HCT116 (cell line): ENCODE data around the gene ZBTB1. TPM values are rescaled to one million over a fixed set of nuclear protein-coding genes. Genes with fewer than 3 reads are reported as not detected.

ENCODE experiments used
- ATAC-seq: fragments of 200-7000 bp; cut with Tn5 transposase; 2 replicates; pipeline ENCODE4 v1.9.1; 2020; ENCODE audit warnings: mild to moderate bottlenecking, moderate library complexity
- BruUV-seq: library from RNA; stranded (reverse); fragments of 400-500 nt; replicated peaks from 2 replicates; lab custom pipeline; 2021; lab: Mats Ljungman, UMichigan
- CTCF ChIA-PET: fragments of 300-600 bp; sonication (Branson Sonifier 250); formaldehyde crosslinking; loops from one replicate; lab custom pipeline; 2021; ENCODE audit warnings: antibody characterized with exemption; lab: Charles Lee
- POLR2A ChIA-PET: fragments of 300-600, 350-600 bp; sonication (Branson Sonifier 250); formaldehyde crosslinking; loops from one replicate; lab custom pipeline; 2021; ENCODE audit warnings: antibody characterized with exemption; lab: Charles Lee
- RAD21 ChIA-PET, 2 experiments: fragments of 300-600 bp; sonication (Branson Sonifier 250); formaldehyde crosslinking; loops; one replicate each; lab custom pipeline; 2023; ENCODE audit warnings: low total read pairs in 2 of 2; ENCODE audit not compliant: uncharacterized antibody in 2 of 2, unreplicated experiment in 2 of 2, low non-redundant PET in 1 of 2; lab: Charles Lee
- DNase-seq: peaks from one replicate; pipeline ENCODE4 v3.0.0-alpha.2; 2010; ENCODE audit warnings: low read depth, low spot score
- H2AFZ ChIP-seq: fragments of 200-600 bp; shearing (Covaris generic), sonication (generic); 2 replicates; pipeline ENCODE4 v1.6.1; 2017; ENCODE audit warnings: low read depth, mixed run types, mixed read lengths, antibody characterized with exemption, low read length; ENCODE audit not compliant: poor library complexity, severe bottlenecking
- H3K27ac ChIP-seq: 2 replicates; pipeline ENCODE4 v1.5.1; 2012; ENCODE audit warnings: low read depth, low read length
- H3K27me3 ChIP-seq: fragments of 200-600 bp; sonication (generic); 2 replicates; pipeline ENCODE4 v1.6.1; 2016; ENCODE audit warnings: mixed run types, low read length, mixed read lengths; ENCODE audit not compliant: insufficient read depth
- H3K36me3 ChIP-seq, 2 experiments: fragments of 200-500 bp in 1 of 2; fragments of 200-600 bp in 1 of 2; sonication (Bioruptor generic) in 1 of 2; sonication (generic) in 1 of 2; 2 replicates each; pipeline versions ENCODE4 v1.5.1 to v1.6.1; 2014 to 2016; ENCODE audit warnings: low read length in 2 of 2, inconsistent platforms in 1 of 2, mixed read lengths in 1 of 2, mixed run types in 1 of 2; ENCODE audit not compliant: insufficient read depth in 2 of 2, control insufficient read depth in 1 of 2
- H3K4me1 ChIP-seq, 2 experiments: fragments of 200-600 bp in 1 of 2; sonication (generic) in 1 of 2; 2 replicates each; pipeline versions ENCODE4 v1.5.1 to v1.6.1; 2012 to 2017; ENCODE audit warnings: low read length in 2 of 2, inconsistent platforms in 1 of 2, mild to moderate bottlenecking in 1 of 2, mixed read lengths in 1 of 2, mixed run types in 1 of 2, moderate library complexity in 1 of 2; ENCODE audit not compliant: insufficient read depth in 2 of 2, control insufficient read depth in 1 of 2
- H3K4me2 ChIP-seq: fragments of 200-600 bp; sonication (generic); 2 replicates; pipeline ENCODE4 v1.6.1; 2017; ENCODE audit warnings: mixed run types, low read length, mixed read lengths
- H3K4me3 ChIP-seq, 2 experiments: fragments of 200-600 bp in 1 of 2; sonication (generic) in 1 of 2; replicated peaks in 1 of 2; 2 replicates each; pipeline ENCODE4 v1.5.1; 2011 to 2016; ENCODE audit warnings: low read length in 2 of 2, control low read depth in 1 of 2, low read depth in 1 of 2, mild to moderate bottlenecking in 1 of 2, mixed read lengths in 1 of 2, mixed run types in 1 of 2
- H3K79me2 ChIP-seq: fragments of 200-600 bp; sonication (generic); 2 replicates; pipeline ENCODE4 v1.6.1; 2017; ENCODE audit warnings: mild to moderate bottlenecking, mixed run types, low read length, moderate library complexity, mixed read lengths; ENCODE audit not compliant: insufficient read depth
- H3K9ac ChIP-seq: fragments of 200-600 bp; sonication (generic); 2 replicates; pipeline ENCODE4 v1.6.1; 2016; ENCODE audit warnings: low read length, mixed read lengths
- H3K9me2 ChIP-seq: fragments of 200-600 bp; sonication (generic), shearing (Covaris generic); 2 replicates; pipeline ENCODE4 v1.6.1; 2017; ENCODE audit warnings: mixed run types, mild to moderate bottlenecking, moderate library complexity; ENCODE audit not compliant: insufficient read depth
- H3K9me3 ChIP-seq, 2 experiments: fragments of 200-500 bp in 1 of 2; fragments of 200-600 bp in 1 of 2; sonication (Bioruptor generic) in 1 of 2; sonication (generic) in 1 of 2; 2 replicates each; pipeline ENCODE4 v1.6.1; 2014 to 2017; ENCODE audit warnings: low read length in 2 of 2, mixed read lengths in 2 of 2, inconsistent platforms in 1 of 2, low read depth in 1 of 2, mild to moderate bottlenecking in 1 of 2, mixed run types in 1 of 2, moderate library complexity in 1 of 2; ENCODE audit not compliant: control insufficient read depth in 1 of 2, insufficient read depth in 1 of 2
- H4K20me1 ChIP-seq: fragments of 200-600 bp; sonication (generic), shearing (Covaris generic); 2 replicates; pipeline ENCODE4 v1.6.1; 2017; ENCODE audit warnings: mixed run types, mild to moderate bottlenecking, moderate library complexity; ENCODE audit not compliant: insufficient read depth
- CBX3 ChIP-seq: IDR thresholded peaks from 2 replicates; pipeline ENCODE4 v1.6.1; 2012; ENCODE audit warnings: low read depth
- ELF1 ChIP-seq: IDR thresholded peaks from 2 replicates; pipeline ENCODE4 v1.6.1; 2012; ENCODE audit warnings: low read depth, borderline replicate concordance
- SRF ChIP-seq: IDR thresholded peaks from 2 replicates; pipeline ENCODE4 v1.6.1; 2012; ENCODE audit warnings: low read depth
- intact Hi-C: fragments of 100-400 bp; cut with micrococcal nuclease; formaldehyde crosslinking; loops from 2 replicates; pipeline ENCODE4 v1.10.0; 2022
- total RNA-seq: library from RNA; stranded (reverse); gene quantifications from one replicate; pipeline ENCODE4 v1.2.1, GENCODE V29; 2021; ENCODE audit not compliant: unreplicated experiment
- TF ChIP-seq, protein P1 (sequence below): IDR thresholded peaks from 2 replicates; pipeline ENCODE4 v1.6.1; 2012
- TF ChIP-seq, protein P2 (sequence below): IDR thresholded peaks from 2 replicates; pipeline ENCODE4 v1.6.1; 2012; ENCODE audit warnings: low read depth

Gene ZBTB1
- total RNA-seq, 1 experiment from 2014 or later = 20.6 TPM

DNA sequence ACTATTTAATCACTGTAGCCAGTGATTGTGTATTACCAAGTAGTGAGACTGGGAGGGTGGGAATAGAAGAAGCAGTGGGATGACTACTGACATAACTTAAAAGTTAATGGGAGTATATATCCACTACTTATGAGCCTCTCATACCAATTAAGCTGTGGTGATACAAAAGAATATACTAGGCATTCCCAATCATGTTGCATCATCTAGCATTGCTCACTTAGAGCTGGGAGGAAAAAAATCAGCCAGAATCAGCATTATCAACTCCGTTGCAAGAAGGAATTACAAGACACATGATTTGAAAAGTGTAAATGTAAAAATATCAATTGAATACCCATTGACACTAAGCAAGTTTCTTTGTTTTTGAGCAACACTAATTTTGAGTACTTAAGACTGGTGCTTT lies 44.4 kb downstream of the ZBTB1 start:
- H3K9ac ChIP-seq = no peak overlapping the region
- intact Hi-C loops = loop anchor here (10.0 kb wide), 1 partner anchor 86 kb away; no protein-coding TSS in a partner anchor
- TF ChIP-seq ELF1 (no peak), CBX3 (no peak), SRF (no peak)
- TF ChIP-seq, protein P1, sequence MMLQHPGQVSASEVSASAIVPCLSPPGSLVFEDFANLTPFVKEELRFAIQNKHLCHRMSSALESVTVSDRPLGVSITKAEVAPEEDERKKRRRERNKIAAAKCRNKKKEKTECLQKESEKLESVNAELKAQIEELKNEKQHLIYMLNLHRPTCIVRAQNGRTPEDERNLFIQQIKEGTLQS = no peak
- TF ChIP-seq, protein P2, sequence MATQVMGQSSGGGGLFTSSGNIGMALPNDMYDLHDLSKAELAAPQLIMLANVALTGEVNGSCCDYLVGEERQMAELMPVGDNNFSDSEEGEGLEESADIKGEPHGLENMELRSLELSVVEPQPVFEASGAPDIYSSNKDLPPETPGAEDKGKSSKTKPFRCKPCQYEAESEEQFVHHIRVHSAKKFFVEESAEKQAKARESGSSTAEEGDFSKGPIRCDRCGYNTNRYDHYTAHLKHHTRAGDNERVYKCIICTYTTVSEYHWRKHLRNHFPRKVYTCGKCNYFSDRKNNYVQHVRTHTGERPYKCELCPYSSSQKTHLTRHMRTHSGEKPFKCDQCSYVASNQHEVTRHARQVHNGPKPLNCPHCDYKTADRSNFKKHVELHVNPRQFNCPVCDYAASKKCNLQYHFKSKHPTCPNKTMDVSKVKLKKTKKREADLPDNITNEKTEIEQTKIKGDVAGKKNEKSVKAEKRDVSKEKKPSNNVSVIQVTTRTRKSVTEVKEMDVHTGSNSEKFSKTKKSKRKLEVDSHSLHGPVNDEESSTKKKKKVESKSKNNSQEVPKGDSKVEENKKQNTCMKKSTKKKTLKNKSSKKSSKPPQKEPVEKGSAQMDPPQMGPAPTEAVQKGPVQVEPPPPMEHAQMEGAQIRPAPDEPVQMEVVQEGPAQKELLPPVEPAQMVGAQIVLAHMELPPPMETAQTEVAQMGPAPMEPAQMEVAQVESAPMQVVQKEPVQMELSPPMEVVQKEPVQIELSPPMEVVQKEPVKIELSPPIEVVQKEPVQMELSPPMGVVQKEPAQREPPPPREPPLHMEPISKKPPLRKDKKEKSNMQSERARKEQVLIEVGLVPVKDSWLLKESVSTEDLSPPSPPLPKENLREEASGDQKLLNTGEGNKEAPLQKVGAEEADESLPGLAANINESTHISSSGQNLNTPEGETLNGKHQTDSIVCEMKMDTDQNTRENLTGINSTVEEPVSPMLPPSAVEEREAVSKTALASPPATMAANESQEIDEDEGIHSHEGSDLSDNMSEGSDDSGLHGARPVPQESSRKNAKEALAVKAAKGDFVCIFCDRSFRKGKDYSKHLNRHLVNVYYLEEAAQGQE = no peak
- TF ChIP-seq, all 23 proteins: peak for 0
- Histone ChIP-seq H2AFZ (no peak overlapping the region), H3K79me2 (no peaks in the 10 kb centered on the region), H3K4me1 (no peaks in the 10 kb centered on the region), H3K4me3 (no peak overlapping the region), H3K27me3 (no peaks in the 10 kb centered on the region), H3K9me3 (no peaks in the 10 kb centered on the region), H3K36me3 (no peaks in the 10 kb centered on the region), H3K4me2 (no peak overlapping the region), H4K20me1 (no peaks in the 10 kb centered on the region), H3K9me2 (no peaks in the 10 kb centered on the region), H3K27ac (no peak overlapping the region)
- RAD21 ChIA-PET = no interaction called here
- POLR2A ChIA-PET = no interaction called here
- CTCF ChIA-PET = no interaction called here
- no peak for DNase-seq
- no TSS peak for BruUV-seq
- no peak for ATAC-seq
